A549 (cell line): ENCODE measurements around the gene ZNF280A. TPM values are rescaled to one million over a fixed set of nuclear protein-coding genes. Genes with fewer than 3 reads are reported as not detected.

Experiments
- ATAC-seq, 2 experiments: fragments of 200-7000 bp in 1 of 2; fragments of >200 bp in 1 of 2; cut with Nextera tagmentation in 1 of 2; cut with Tn5 transposase in 1 of 2; 3 replicates each; pipeline versions ENCODE4 v1.8.0 to v1.9.1; 2018 to 2020; ENCODE audit warnings: mild to moderate bottlenecking in 1 of 2, moderate library complexity in 1 of 2
- CTCF ChIA-PET: fragments of 300-600 bp; sonication (Branson Sonifier 250); formaldehyde crosslinking; extraction: SDS; loops from one replicate; lab custom pipeline; 2021; ENCODE audit warnings: antibody characterized with exemption, inconsistent platforms; lab: Yijun Ruan, JAX
- POLR2A ChIA-PET: fragments of 350-600 bp; formaldehyde crosslinking; extraction: SDS; loops from one replicate; lab custom pipeline; 2021; ENCODE audit warnings: antibody characterized with exemption, inconsistent platforms; lab: Yijun Ruan, JAX
- DNase-seq, 2 experiments: peaks; one replicate each; pipeline versions ENCODE4 v3.0.0 to v3.0.0-alpha.2; 2011 to 2016; ENCODE audit warnings: low read depth in 1 of 2, low spot score in 1 of 2
- FAIRE-seq: peaks from 2 replicates; lab custom pipeline; 2011; peaks lifted over from hg19 to GRCh38; lab: Jason Lieb, UNC
- H3K27ac ChIP-seq, 2 experiments: fragments of >200 bp; sonication (Bioruptor Twin); formaldehyde crosslinking; 3 replicates each; pipeline ENCODE4 v1.5.1; 2016 to 2017
- H3K4me1 ChIP-seq: fragments of >200 bp; sonication (Bioruptor Twin); formaldehyde crosslinking; 3 replicates; pipeline ENCODE4 v1.6.1; 2016
- H3K4me2 ChIP-seq: fragments of >200 bp; sonication (Bioruptor Twin); formaldehyde crosslinking; 3 replicates; pipeline ENCODE4 v1.6.1; 2016
- H3K4me3 ChIP-seq: fragments of >200 bp; sonication (Bioruptor Twin); formaldehyde crosslinking; 3 replicates; pipeline ENCODE4 v1.5.1; 2016
- H3K9me3 ChIP-seq: fragments of >200 bp; sonication (Bioruptor Twin); formaldehyde crosslinking; 3 replicates; pipeline ENCODE4 v1.6.1; 2016
- CHD2 ChIP-seq: fragments of 150-350 bp; IDR thresholded peaks from 2 replicates; pipeline ENCODE4 v1.6.1; 2014; ENCODE audit warnings: low read length; ENCODE audit not compliant: partially characterized antibody
- CHD4 ChIP-seq: fragments of 200-600 bp; sonication (generic); IDR thresholded peaks from 2 replicates; pipeline ENCODE4 v1.6.1; 2016; ENCODE audit warnings: antibody characterized with exemption, mild to moderate bottlenecking, borderline replicate concordance
- EHF ChIP-seq: fragments of 250-450 bp; sonication (Bioruptor Pico); IDR thresholded peaks from 2 replicates; pipeline ENCODE4 v1.5.0; 2020; ENCODE audit warnings: mild to moderate bottlenecking
- ESRRA ChIP-seq: fragments of 150-350 bp; IDR thresholded peaks from 2 replicates; pipeline ENCODE4 v1.6.1; 2014; ENCODE audit warnings: mild to moderate bottlenecking, low read length, borderline replicate concordance
- FOSB ChIP-seq: fragments of 250-450 bp; sonication (Bioruptor Pico); IDR thresholded peaks from 2 replicates; pipeline ENCODE4 v1.5.0; 2020; ENCODE audit warnings: mild to moderate bottlenecking, moderate library complexity
- HOXA7 ChIP-seq: fragments of 250-450 bp; sonication (Bioruptor Pico); IDR thresholded peaks from 2 replicates; pipeline ENCODE4 v1.5.0; 2020; ENCODE audit warnings: mild to moderate bottlenecking, moderate library complexity
- HOXB5 ChIP-seq: fragments of 250-450 bp; sonication (Bioruptor Pico); IDR thresholded peaks from 2 replicates; pipeline ENCODE4 v1.5.0; 2020; ENCODE audit warnings: mild to moderate bottlenecking, moderate library complexity
- KDM5A ChIP-seq: fragments of 200-600 bp; sonication (generic); IDR thresholded peaks from 2 replicates; pipeline ENCODE4 v1.6.1; 2016; ENCODE audit warnings: antibody characterized with exemption, mild to moderate bottlenecking
- MAZ ChIP-seq: fragments of 150-350 bp; IDR thresholded peaks from 2 replicates; pipeline ENCODE4 v1.6.1; 2014; ENCODE audit warnings: antibody characterized with exemption, low read depth, low read length, borderline replicate concordance
- NPAS2 ChIP-seq: fragments of 250-450 bp; sonication (Bioruptor Pico); IDR thresholded peaks from 2 replicates; pipeline ENCODE4 v1.8.0; 2022; ENCODE audit warnings: mild to moderate bottlenecking, moderate library complexity, borderline replicate concordance
- RAD21 ChIP-seq, 2 experiments: fragments of >200 bp in 1 of 2; sonication (Bioruptor Twin) in 1 of 2; formaldehyde crosslinking in 1 of 2; IDR thresholded peaks in 1 of 2; conservative IDR thresholded peaks in 1 of 2; 2 replicates in 1 of 2; 3 replicates in 1 of 2; pipeline ENCODE4 v1.6.1; 2012 to 2018; ENCODE audit warnings: inconsistent platforms in 1 of 2
- RARB ChIP-seq: fragments of 250-450 bp; sonication (Bioruptor Pico); IDR thresholded peaks from 2 replicates; pipeline ENCODE4 v1.8.0; 2021; ENCODE audit warnings: mild to moderate bottlenecking, moderate library complexity
- RFX5 ChIP-seq: fragments of 450-650 bp; IDR thresholded peaks from 2 replicates; pipeline ENCODE4 v1.7.1; 2014; ENCODE audit warnings: antibody characterized with exemption, mild to moderate bottlenecking, moderate library complexity
- TFCP2L1 ChIP-seq: fragments of 250-450 bp; sonication (Bioruptor Pico); IDR thresholded peaks from 2 replicates; pipeline ENCODE4 v1.5.0; 2021; ENCODE audit warnings: mild to moderate bottlenecking
- WGBS: methylation state at CpG from one replicate; pipeline ENCODE4 v1.1.6; 2017; ENCODE audit errors: missing lambda C conversion rate; 5-methylcytosine and 5-hydroxymethylcytosine counted together
- polyA plus RNA-seq, 4 experiments: library from polyadenylated mRNA; depleted of rRNA in 3 of 4; stranded (reverse); fragments of >200 nt; fragmentation: RNase III in 1 of 4; extraction: RNeasy Plus Mini Kit Qiagen cat#74134 plus additional on column Dnase treatment in 1 of 4; gene quantifications; 2 replicates in 3 of 4; 3 replicates in 1 of 4; pipeline ENCODE4 v1.2.3, GENCODE V29; 2011 to 2017
- TF ChIP-seq, protein P1 (sequence below): fragments of >200 bp; sonication (Bioruptor Twin); formaldehyde crosslinking; IDR thresholded peaks from 3 replicates; pipeline ENCODE4 v1.5.1; 2016
- TF ChIP-seq, protein P2 (sequence below): fragments of >200 bp; sonication (Bioruptor Twin); formaldehyde crosslinking; IDR thresholded peaks from 2 replicates; pipeline ENCODE4 v1.6.1; 2016
- TF ChIP-seq, protein P3 (sequence below): fragments of 250-450 bp; sonication (Bioruptor Pico); IDR thresholded peaks from 2 replicates; pipeline ENCODE4 v1.5.0; 2021; ENCODE audit warnings: mild to moderate bottlenecking, moderate library complexity, borderline replicate concordance
- TF ChIP-seq, protein P4 (sequence below): fragments of 200-600 bp; sonication (generic); IDR thresholded peaks from 2 replicates; pipeline ENCODE4 v1.6.1; 2016; ENCODE audit warnings: antibody characterized with exemption, mild to moderate bottlenecking, moderate library complexity

The ZNF280A gene
- polyA plus RNA-seq, 2 of the 4 experiments (the other 2 are of a cell fraction), result 2.0 to 3.0 TPM

DNA sequence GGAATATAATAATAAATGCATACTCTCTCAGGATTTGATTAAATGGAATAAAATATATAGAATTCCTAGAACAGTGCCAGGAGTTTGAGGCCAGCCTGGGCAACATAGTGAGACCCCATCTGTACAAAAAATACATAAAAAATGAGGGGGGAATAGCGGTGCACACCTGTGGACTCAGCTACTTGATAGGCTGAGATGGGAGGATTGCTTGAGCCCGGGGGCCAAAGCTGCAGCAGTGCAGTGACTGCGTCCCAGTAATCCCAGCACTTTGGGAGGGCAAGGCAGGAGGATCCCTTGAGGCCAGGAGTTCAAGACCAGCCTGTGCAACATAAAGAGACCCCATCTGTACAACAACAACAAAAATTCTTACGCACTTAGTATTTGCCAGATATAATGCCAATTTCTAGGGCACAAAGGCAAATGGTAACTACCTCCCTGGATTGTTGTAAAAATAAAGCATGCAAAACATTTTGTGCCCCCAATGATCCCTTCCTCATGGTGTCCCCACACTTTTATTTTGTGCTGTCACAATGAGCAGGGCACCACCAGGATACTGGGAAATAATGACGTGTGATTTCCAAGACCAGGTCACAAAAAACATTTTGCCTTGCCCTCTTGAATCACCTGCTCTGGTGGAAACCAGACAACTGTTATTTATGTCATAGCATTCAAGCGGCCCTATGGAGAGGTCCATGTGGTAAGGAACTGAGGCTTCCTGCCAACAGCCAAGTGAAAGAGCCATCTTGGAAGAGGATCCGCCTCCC is 18.3 kb upstream of the ZNF280A start (continued):
- TF ChIP-seq, protein P1, sequence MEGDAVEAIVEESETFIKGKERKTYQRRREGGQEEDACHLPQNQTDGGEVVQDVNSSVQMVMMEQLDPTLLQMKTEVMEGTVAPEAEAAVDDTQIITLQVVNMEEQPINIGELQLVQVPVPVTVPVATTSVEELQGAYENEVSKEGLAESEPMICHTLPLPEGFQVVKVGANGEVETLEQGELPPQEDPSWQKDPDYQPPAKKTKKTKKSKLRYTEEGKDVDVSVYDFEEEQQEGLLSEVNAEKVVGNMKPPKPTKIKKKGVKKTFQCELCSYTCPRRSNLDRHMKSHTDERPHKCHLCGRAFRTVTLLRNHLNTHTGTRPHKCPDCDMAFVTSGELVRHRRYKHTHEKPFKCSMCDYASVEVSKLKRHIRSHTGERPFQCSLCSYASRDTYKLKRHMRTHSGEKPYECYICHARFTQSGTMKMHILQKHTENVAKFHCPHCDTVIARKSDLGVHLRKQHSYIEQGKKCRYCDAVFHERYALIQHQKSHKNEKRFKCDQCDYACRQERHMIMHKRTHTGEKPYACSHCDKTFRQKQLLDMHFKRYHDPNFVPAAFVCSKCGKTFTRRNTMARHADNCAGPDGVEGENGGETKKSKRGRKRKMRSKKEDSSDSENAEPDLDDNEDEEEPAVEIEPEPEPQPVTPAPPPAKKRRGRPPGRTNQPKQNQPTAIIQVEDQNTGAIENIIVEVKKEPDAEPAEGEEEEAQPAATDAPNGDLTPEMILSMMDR, result no peak
- TF ChIP-seq KDM5A (no peak), HOXA7 (CRISPR knock-in tag) (no peak), CHD2 (no peak), NPAS2 (CRISPR knock-in tag) (no peak)

DNA sequence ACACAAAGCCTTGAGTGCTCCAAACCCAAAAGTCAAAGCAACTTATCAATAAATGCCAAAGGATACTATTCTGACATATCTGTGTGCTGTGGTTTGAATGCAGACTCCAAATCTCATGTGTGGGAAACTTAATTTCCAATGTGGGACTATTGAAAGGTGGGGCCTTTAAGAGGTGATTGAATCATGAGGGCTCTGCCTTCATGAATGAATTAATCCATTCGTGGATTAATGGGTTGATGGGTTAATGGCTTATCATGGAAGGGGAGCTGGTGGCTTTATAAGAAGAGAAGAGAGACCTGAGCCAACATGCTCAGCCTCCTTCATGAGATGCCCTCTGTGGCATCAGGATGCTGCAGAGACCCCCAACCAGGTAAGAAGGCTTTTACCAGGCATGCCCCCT is 16.8 kb upstream of the ZNF280A start:
- H3K27ac ChIP-seq, result no peak overlapping the region
- TF ChIP-seq RFX5 (no peak), RAD21 (conservative IDR thresholded peaks at IDR 0.05 in 1 of 2, IDR thresholded peaks at IDR 0.05 in 1 of 2) (no peak)
- TF ChIP-seq, protein P2, sequence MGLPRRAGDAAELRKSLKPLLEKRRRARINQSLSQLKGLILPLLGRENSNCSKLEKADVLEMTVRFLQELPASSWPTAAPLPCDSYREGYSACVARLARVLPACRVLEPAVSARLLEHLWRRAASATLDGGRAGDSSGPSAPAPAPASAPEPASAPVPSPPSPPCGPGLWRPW, result no peak
- no peak overlapping the region for H3K4me3 ChIP-seq
- CTCF ChIA-PET, result no interaction called here
- FAIRE-seq (no peak), DNase-seq (no peak), ATAC-seq (no peak)
- no peak overlapping the region for H3K4me2 ChIP-seq
- H3K4me1 ChIP-seq, result no peaks in the 10 kb centered on the region
- no peaks in the 10 kb centered on the region for H3K9me3 ChIP-seq
- POLR2A ChIA-PET, result no interaction called here
- 0% methylated on average over 1 of the region's 1 CpG for WGBS

DNA sequence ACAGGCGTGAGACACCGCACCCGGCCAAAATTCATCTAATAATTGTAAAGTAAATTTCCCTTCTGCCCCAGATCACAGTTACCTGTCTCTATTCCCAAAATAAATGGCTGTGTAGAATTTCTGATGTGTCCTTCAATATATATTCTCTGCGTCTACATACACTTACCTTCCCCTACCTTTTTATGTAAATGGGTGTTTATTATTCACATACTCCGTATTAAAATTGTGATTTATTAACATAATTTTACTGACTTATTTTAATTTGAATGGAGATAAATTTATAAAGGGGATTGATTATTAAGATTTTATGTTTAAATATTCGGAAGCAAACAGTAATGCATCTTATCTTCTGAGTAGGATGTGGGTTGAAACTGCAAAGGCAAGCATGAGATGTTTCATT is 16.4 kb upstream of the ZNF280A start:
- Histone ChIP-seq H3K4me1 (no peaks in the 10 kb centered on the region), H3K4me3 (no peak overlapping the region)
- POLR2A ChIA-PET, result no interaction called here
- no peak for TF ChIP-seq RARB (CRISPR knock-in tag)
- TF ChIP-seq CHD2, result no peak
- TF ChIP-seq HOXB5 (CRISPR knock-in tag), result no peak
- TF ChIP-seq TFCP2L1, result no peak
- TF ChIP-seq CHD4, result no peak
- TF ChIP-seq, all 56 proteins: peak for 0
- FAIRE-seq (no peak), DNase-seq (no peak), ATAC-seq (no peak)
- WGBS, result 50% methylated on average over 6 of the region's 6 CpGs
- CTCF ChIA-PET, result interaction anchor here (0.7 to 1.2 kb wide), 2 partner anchors 18 to 24 kb away, joined by 3 to 5 read pairs; no protein-coding TSS in a partner anchor
- Histone ChIP-seq H3K4me2 (no peak overlapping the region), H3K9me3 (no peaks in the 10 kb centered on the region), H3K27ac (no peak overlapping the region)

DNA sequence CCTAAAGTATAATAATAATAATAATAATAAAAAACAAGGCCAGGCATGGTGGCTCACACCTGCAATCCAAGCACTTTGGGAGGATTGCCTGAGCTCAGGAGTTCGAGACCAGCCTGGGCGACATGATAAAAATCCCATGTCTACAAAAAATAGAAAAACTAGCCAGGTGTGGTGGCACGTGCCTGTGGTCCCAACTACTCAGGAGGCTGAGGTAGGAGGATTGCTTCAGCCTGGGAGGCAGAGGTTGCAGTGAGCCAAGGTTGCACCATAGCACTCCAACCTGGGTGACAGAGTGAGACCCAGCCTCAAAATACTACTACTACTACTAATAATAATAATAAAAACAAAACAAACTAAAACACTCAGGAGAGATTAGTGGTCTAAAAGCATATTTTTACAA is 15.6 kb upstream of the ZNF280A start:
- no peak for DNase-seq
- no peak overlapping the region for H3K27ac ChIP-seq
- H3K4me2 ChIP-seq, result no peak overlapping the region
- ATAC-seq, result no peak
- TF ChIP-seq ESRRA, result no peak
- no peak for TF ChIP-seq FOSB (CRISPR knock-in tag)
- TF ChIP-seq, protein P3, sequence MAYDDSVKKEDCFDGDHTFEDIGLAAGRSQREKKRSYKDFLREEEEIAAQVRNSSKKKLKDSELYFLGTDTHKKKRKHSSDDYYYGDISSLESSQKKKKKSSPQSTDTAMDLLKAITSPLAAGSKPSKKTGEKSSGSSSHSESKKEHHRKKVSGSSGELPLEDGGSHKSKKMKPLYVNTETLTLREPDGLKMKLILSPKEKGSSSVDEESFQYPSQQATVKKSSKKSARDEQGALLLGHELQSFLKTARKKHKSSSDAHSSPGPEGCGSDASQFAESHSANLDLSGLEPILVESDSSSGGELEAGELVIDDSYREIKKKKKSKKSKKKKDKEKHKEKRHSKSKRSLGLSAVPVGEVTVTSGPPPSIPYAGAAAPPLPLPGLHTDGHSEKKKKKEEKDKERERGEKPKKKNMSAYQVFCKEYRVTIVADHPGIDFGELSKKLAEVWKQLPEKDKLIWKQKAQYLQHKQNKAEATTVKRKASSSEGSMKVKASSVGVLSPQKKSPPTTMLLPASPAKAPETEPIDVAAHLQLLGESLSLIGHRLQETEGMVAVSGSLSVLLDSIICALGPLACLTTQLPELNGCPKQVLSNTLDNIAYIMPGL (CRISPR knock-in tag), result no peak
- TF ChIP-seq, protein P4, sequence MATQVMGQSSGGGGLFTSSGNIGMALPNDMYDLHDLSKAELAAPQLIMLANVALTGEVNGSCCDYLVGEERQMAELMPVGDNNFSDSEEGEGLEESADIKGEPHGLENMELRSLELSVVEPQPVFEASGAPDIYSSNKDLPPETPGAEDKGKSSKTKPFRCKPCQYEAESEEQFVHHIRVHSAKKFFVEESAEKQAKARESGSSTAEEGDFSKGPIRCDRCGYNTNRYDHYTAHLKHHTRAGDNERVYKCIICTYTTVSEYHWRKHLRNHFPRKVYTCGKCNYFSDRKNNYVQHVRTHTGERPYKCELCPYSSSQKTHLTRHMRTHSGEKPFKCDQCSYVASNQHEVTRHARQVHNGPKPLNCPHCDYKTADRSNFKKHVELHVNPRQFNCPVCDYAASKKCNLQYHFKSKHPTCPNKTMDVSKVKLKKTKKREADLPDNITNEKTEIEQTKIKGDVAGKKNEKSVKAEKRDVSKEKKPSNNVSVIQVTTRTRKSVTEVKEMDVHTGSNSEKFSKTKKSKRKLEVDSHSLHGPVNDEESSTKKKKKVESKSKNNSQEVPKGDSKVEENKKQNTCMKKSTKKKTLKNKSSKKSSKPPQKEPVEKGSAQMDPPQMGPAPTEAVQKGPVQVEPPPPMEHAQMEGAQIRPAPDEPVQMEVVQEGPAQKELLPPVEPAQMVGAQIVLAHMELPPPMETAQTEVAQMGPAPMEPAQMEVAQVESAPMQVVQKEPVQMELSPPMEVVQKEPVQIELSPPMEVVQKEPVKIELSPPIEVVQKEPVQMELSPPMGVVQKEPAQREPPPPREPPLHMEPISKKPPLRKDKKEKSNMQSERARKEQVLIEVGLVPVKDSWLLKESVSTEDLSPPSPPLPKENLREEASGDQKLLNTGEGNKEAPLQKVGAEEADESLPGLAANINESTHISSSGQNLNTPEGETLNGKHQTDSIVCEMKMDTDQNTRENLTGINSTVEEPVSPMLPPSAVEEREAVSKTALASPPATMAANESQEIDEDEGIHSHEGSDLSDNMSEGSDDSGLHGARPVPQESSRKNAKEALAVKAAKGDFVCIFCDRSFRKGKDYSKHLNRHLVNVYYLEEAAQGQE, result no peak
- no peak for TF ChIP-seq EHF (CRISPR knock-in tag)
- no peak for TF ChIP-seq MAZ
- no peaks in the 10 kb centered on the region for H3K9me3 ChIP-seq
- no peak for FAIRE-seq
- POLR2A ChIA-PET, result no interaction called here
- H3K4me3 ChIP-seq, result no peak overlapping the region
- 70% methylated on average over 3 of the region's 3 CpGs for WGBS
- CTCF ChIA-PET, result interaction anchor here (0.6 to 1.2 kb wide), 3 partner anchors 19 to 128 kb away, joined by 3 to 5 read pairs (median 3); no protein-coding TSS in a partner anchor
- no peaks in the 10 kb centered on the region for H3K4me1 ChIP-seq
